Measurements from ENCODE around the gene ZNF660.

ZNF660 gene

DNA sequence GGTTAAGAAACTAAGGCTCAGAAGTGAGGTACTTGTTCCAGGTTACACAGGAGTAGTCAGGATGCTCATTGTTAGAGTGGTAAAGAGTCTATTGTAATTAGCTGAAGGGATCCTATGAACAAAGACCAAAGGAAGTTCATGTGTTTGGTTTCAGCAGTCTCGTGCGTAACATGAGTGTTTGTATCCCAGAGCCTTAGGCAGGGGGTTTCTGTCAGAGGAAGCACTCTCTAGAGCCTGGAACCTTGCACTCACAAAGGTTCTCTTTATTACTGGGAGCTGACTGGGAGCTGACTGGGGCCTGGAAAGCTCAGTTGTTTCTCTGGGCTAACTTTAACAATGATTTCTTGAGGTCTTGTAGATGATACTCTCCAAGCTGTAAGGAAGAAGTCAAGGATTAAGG is 44.0 kb downstream of the ZNF660 start:
- no peak for DNase-seq (ENCODE audit: low read depth, low spot score)

DNA sequence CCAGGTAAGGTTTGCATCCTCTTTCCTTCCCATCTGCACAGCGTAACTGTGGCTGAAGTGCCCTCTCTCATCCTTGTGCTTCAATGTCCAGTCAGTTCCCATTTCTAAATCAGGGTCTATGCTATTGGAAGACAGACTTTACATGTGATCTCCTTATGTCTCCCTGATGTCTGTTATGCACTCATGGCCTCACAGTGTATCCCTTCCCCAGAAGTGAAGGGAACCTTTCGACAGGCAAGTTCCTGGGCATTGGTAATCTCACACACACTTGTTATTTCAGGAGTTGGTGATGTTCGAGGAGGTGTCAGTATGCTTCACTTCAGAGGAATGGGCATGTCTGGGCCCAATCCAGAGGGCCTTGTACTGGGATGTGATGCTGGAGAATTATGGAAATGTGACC is 47.4 kb downstream of the ZNF660 start:
- DNase-seq (ENCODE audit: low read depth, low spot score): no peak

DNA sequence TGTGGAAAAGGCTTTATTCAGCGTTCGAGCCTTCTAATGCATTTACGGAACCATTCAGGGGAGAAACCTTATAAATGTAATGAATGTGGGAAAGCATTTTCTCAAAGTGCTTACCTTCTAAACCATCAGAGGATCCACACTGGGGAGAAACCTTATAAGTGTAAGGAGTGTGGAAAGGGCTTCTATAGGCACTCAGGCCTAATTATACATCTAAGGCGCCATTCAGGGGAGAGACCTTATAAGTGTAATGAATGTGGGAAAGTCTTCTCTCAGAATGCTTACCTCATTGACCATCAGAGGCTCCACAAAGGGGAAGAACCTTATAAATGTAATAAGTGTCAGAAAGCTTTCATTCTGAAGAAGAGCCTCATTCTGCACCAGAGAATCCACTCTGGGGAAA is 57.6 kb downstream of the ZNF660 start:
- no peak for DNase-seq (ENCODE audit: low read depth, low spot score)

DNA sequence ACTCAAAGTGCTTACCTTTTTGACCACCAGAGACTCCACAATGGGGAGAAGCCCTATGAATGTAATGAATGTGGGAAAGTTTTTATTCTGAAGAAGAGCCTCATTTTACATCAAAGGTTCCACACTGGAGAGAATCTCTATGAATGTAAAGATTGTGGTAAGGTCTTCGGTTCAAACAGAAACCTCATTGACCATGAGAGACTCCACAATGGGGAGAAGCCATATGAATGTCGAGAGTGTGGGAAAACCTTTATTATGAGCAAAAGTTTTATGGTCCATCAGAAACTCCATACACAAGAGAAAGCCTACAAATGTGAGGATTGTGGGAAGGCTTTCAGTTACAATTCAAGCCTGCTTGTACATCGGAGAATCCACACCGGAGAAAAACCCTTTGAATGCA is 58.3 kb downstream of the ZNF660 start:
- no peak for DNase-seq (ENCODE audit: low read depth, low spot score)

DNA sequence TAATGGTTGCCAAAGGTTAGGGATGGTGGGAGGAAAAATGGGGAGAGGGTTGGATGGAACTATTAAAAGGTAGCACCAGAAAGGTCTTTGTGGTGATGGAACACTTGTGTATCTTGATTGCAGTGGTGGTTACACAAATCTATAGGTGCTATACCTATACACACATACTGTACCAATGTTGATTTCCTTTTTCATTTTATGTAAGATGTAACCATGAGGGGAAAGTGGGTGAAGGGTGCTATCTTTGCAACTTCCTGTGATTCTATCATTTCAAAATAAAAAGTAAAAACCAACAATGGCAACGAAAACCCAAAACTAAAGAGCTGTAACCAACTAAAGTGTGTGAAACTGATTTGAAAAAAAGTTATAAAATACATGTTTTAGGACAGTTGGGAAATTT is 63.0 kb downstream of the ZNF660 start:
- no peak for DNase-seq (ENCODE audit: low read depth, low spot score)

DNA sequence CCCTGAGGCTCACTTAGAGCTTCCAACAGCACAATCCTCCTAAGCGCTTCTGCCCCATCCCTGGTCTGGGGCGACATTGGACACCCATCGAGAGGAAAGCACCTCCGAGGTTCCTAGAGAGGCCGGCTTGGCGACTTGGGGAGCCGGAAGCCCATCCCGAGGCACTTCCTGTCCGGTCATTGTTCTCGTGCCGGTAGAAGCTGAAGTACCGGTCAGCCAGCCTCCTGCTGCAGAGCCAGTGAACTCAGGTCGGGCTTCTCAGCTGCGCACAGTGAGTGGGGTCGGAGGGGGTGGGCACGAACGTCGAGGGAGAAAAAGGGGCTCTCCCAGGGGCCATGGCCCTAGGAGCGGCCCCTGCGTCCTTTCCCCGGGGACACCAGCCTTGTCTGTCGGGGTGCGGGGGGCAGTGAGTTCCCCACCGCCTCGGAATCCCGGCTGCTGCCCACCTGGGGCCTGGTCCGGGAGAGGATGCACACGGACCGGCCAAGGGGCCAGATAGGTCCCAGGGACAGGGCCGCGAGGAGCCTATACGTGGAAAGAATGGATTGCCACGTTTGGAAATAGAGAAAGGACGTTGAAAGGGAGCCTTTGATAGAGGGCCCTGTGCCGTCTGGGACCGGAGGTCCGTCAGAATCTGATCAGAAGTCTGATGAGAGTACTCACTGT is 63.9 kb downstream of the ZNF660 start, which contains the start of gene ZNF35:
TSS of gene ZNF35 (plus strand) at position 169 of the 666 bp plus-strand sequence. CDS start 2,336 bp downstream, outside the sequence.
- DNase-seq (ENCODE audit: low read depth, low spot score): peak; percentile 92
